Activated CD4-positive, alpha-beta T cell treated with anti-CD3 and anti-CD28 coated beads for 4 hours (primary cell): ENCODE data around the gene COL20A1.
A peak's percentile ranks its signal among the peaks of the same experiment; 100 is the strongest.

ENCODE experiments used
- DNase-seq, 2 donors: peaks; one replicate each; pipeline ENCODE4 v3.0.0-alpha.2; 2020

COL20A1 gene

GRCh38 chr20:63380346-63380870 is 87.4 kb downstream of the COL20A1 start:
- DNase-seq = no peak

GRCh38 chr20:63381781-63382431 is 88.9 kb downstream of the COL20A1 start:
- peak; percentile 28 to 31 for DNase-seq

GRCh38 chr20:63382551-63383300 is 89.7 kb downstream of the COL20A1 start:
- DNase-seq = no peak

- DNase-seq = no peak
Observed at GRCh38 chr20:63383556-63383955, 90.6 kb downstream of the COL20A1 start.

GRCh38 chr20:63384336-63384735 is 91.3 kb downstream of the COL20A1 start:
- no peak for DNase-seq
